ENCODE results near the gene KISS1R.
"Not testable (repeated sequence)": the region's sequence is repeated elsewhere in the genome, so short reads cannot be mapped to it uniquely, and the experiment has no call there.

Gene KISS1R

GRCh38 chr19:954672-955494 is 37.8 kb downstream of the KISS1R start:
- DNase-seq (ENCODE audit: low read depth) = no peak

- DNase-seq (ENCODE audit: low read depth) = no peak
These were observed 39.0 kb downstream of the KISS1R start for GRCh38 chr19:955803-956765.

GRCh38 chr19:956766-957440 is 39.8 kb downstream of the KISS1R start:
- peak; percentile 65 for DNase-seq (ENCODE audit: low read depth)

DNA sequence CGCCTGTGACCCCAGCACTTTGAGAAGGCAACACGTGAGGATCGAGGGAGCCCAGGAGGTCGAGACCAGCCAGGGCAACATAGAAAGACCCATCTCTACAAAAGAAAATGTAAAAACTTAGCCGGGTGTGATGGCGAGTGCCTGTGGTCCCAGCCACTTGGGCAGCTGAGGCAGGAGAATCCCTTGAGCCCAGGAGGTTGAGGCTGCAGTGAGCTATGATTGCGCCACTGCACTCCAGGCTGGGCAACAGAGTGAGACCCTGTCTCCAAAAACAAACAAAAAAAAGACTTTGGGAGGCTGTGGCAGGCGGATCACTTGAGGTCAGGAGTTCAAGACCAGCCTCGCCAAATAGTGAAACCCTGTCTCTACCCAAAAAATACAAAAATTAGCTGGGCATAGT is 40.4 kb downstream of the KISS1R start:
- DNase-seq (ENCODE audit: low read depth) = not testable (repeated sequence)

DNA sequence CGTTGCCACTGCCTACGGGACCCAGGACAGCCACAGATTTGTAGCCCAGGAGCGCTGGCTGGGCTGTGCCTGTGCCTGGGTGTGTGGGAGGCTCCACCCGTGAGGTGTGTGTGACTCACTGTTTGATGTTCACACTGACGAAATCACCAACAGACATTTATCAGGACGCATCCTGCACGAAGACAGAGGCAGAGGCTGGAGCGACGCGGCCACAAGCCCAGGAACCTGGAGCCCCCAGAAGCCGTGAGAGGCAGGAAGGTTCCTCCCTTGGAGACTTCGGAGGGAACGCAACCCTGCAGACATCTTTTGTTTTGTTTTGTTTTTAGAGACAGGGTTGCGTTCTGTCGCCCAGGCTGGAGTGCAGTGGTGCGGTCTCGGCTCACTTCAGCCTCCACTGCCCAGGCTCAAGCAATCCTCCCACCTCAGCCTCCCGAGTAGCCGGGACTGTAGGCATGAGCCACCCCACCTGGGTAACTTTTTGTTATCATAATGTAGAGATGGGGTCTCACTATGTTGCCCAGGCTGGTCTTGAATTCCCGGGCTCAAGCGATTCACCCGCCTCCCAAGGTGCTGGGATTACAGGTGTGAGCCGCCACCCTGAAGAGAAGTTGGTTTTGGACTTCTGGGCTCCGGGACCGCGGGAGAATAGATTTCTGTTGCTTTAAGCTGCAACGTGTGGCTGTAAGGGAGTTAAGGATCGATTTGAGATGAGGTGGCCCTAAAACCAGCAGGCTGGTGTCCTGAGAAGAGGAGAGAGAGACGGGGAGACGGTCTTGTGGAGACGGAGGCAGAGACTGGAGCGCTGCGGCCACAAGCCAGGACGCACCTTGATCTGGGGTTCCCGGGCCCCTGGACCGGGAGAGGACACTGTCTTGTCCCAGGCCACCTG is 42.1 kb downstream of the KISS1R start:
- peak; percentile 74 for DNase-seq (ENCODE audit: low read depth)

- no peak for DNase-seq (ENCODE audit: low read depth)
These were observed 42.9 kb downstream of the KISS1R start for GRCh38 chr19:960020-960419.

GRCh38 chr19:960601-960938 is 43.4 kb downstream of the KISS1R start:
- no peak for DNase-seq (ENCODE audit: low read depth)

- peak; percentile 72 for DNase-seq (ENCODE audit: low read depth)
These were observed 44.9 kb downstream of the KISS1R start for GRCh38 chr19:961866-962620.

GRCh38 chr19:962683-963400 is 45.7 kb downstream of the KISS1R start:
- DNase-seq (ENCODE audit: low read depth) = no peak

DNA sequence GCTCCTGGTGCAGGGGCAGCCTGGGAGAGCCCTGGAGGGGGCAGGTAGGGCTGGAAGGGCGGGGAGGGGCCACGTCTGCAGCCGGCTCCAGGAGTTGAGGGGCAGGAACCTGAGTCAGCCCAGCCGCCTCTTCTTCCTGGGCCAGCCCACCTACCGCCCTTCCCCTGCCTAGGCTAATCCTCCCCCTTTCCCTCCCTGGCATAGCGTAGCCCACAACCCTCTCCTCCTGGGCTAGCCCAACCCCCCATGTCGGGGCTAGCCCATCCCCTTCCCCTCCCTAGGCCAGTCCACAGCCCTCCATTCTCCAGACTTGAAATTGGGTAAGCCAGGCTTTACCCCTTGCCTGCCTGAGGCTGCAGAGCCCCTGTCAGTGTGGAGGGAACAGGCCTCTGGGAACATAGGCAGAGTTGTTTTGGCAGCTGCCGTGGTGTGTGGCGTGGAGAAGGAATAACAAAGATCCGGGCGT is 46.4 kb downstream of the KISS1R start:
- DNase-seq (ENCODE audit: low read depth) = no peak

- no peak for DNase-seq (ENCODE audit: low read depth)
These were observed 47.0 kb downstream of the KISS1R start for GRCh38 chr19:964116-964520.

GRCh38 chr19:964761-965694 is 47.9 kb downstream of the KISS1R start:
- peak; percentile 59 for DNase-seq (ENCODE audit: low read depth)

GRCh38 chr19:966485-967088 is 49.5 kb downstream of the KISS1R start:
- no peak for DNase-seq (ENCODE audit: low read depth)

Data from ELR (cell line).